NCI-H1417 treated with DMSO at 0.1 percent for 48 hours (cell line): ENCODE measurements around the gene SLMAP.

ENCODE experiments used
- DNase-seq: peaks from one replicate; lab custom pipeline; 2025; lab: John Stamatoyannopoulos, UW

Gene SLMAP

GRCh38 chr3:57749542-57749941, 6.6 kb upstream of the SLMAP start:
- DNase-seq: no peak

- DNase-seq: no peak
Observed at GRCh38 chr3:57752307-57752706, 3.8 kb upstream of the SLMAP start.

- DNase-seq: no peak
Observed at GRCh38 chr3:57753016-57753415, 3.1 kb upstream of the SLMAP start.

DNA sequence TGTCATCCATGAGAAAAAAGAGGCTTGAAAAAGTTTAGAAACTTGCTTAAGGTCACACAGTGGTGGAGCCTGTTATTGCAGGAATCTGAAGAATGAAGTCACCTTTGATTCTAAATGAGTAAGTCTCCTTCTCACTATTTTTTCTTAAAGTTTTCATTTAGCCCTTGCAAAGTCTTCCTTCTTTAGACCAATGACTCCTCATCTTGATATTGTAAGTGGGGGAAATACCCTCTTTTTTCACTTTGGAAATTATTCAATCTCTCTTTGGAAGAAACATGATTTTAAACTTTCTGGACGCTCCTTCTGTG, 787 bp upstream of the SLMAP start:
- no peak for DNase-seq

DNA sequence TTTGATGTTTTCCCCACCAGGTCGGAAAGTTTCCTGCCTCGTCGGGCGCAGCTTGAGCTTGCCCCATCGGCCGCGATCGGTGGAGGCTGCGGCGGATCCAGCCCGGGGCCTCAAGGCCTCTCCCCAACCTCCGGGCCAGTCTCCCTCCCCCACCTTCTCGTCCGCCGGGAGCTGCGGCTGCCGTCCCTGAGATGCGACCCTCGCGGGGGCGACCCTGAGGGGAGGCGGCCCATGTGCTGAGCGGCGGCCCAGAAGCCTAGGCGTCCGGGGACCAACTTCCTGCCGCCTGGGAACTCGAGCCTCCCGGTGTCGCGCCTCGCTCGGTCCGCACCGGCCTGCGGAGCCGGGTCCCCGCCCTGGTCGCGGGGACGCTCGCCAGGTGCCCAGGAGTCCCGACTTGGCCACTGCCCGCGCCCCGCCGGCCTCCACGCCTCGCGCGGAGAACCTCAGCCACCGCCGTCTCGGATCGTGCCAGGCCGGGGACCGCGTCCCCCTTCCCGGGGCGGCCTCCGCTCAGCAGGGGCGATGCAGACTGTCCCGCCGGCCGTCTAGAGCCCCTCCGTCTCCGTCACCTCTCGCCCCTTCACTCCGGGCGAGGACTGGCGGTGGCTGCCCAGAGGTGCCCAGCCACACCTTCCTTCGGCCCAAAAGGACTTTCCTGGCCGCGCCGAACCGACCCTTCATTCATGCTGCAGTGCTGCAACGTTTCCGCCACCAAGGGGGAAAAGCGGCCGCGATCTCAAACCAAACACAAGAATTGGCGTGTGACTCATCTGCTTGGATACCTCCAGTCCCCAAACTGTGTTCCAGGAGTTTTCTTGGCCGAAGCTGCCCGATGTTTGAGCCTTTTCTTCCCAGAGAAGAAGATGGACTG, 656 bp downstream of the SLMAP start:
- no peak for DNase-seq

DNA sequence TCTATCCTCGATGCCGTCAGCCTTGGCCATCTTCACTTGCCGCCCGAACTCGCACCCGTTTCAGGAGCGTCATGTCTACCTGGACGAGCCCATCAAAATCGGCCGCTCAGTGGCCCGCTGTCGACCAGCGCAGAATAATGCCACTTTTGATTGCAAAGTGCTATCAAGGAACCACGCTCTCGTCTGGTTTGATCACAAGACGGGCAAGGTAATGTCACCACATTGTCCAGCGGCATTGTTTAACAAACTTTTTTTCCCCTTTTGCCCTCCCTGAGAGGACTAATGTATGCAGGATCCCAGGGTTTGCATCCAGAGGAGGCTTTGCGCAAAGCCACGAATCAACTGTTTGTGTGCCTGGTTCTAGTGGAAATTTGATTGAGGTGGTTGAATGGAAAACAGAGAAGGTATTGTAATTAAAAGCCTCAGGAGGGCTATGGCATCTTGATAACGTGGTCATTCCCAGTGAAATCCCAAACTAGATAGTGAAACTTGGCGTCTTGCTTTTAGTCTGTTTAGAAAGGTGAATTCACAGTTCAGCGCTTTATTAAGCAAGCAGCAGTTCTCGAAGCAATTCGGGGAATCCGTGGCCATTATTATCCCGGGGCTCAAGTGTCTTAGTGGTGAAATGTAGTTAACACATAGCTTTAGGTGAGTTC, 1.7 kb downstream of the SLMAP start:
- no peak for DNase-seq

GRCh38 chr3:57758686-57759085, 2.6 kb downstream of the SLMAP start:
- DNase-seq: no peak

- no peak for DNase-seq
Observed at GRCh38 chr3:57764794-57765193, 8.7 kb downstream of the SLMAP start.

DNA sequence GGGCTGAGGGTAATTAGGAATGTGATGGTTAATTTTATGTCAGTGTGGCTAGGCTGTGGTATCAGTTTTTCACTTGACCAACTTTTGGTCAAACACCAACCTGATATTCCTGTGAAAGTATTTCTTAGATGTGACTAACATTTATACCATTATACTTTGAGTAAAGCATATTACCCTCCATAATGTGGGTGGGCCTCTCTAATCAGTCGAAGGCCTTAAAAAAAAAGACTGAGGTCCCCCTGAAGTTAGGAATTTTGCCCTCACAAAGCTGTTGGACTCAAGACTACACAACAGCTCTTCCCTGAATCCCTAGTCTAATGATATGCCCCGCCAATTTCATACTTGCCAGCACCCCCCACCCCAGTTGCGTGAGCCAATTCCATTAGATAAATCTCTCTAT, 12.5 kb downstream of the SLMAP start:
- no peak for DNase-seq

DNA sequence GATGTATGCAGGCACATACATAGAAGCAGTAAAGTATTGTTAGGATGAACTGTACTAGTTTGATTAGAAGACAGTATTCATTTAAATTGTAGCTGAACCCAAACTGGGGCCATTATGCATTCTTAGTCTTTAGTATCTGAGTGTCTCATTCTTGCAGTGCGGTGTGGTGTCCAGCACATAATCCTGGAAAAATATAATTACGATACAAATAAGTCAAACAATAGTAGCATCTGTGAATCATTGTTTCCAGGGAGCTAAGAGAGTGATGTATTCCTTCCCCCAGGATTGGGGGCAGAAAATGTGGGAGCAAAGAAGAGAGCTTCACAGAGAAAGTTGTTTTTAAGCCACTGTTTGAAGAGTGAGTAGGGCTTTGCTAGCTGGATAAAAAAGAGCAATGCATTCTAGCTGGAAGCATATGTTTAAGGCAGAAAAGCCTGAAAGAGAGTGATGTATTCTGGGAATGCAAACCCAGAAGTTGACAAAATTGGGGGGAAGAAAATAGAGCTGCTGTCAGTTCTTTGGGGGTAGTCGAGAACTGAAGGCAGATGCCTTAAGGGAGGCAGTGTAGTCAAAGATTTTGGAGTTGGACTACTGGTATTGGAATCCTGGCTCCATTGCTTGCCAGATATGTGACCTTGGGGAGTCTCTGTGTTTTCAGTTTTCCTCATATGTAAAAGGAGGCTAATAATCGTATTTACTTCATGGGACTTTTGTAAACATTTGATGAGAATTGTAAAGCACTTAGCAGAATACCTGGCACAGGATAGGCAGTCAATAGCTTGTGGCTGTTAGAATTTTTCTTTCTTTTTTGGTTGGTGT, 14.1 kb downstream of the SLMAP start:
- DNase-seq: no peak

- no peak for DNase-seq
Observed at GRCh38 chr3:57772251-57772650, 16.1 kb downstream of the SLMAP start.

DNA sequence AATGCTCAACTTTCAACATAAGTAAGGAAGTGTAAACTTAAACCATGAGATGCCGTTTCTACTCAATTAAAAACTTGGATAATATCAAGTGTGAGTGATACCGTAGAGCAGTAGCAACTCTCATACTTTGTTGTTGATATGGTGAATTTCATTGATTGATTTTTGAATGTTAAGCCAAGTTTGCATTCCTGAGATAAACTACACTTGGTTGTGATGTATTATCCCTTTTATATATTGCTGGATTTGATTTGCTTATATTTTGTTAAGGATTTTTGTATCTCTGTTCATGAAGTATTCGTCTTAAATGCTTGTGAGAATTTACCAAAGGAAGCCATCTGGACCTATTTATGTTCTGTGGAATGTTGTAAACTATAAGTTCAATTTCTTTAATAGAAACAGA, 21.7 kb downstream of the SLMAP start:
- DNase-seq: no peak

GRCh38 chr3:57778494-57778893, 22.4 kb downstream of the SLMAP start:
- DNase-seq: no peak

GRCh38 chr3:57779666-57780065, 23.6 kb downstream of the SLMAP start:
- no peak for DNase-seq

GRCh38 chr3:57783186-57784088, 27.3 kb downstream of the SLMAP start:
- DNase-seq: no peak

- DNase-seq: no peak
Observed at GRCh38 chr3:57784089-57784735, 28.1 kb downstream of the SLMAP start.

GRCh38 chr3:57785446-57785845, 29.3 kb downstream of the SLMAP start:
- DNase-seq: no peak

DNA sequence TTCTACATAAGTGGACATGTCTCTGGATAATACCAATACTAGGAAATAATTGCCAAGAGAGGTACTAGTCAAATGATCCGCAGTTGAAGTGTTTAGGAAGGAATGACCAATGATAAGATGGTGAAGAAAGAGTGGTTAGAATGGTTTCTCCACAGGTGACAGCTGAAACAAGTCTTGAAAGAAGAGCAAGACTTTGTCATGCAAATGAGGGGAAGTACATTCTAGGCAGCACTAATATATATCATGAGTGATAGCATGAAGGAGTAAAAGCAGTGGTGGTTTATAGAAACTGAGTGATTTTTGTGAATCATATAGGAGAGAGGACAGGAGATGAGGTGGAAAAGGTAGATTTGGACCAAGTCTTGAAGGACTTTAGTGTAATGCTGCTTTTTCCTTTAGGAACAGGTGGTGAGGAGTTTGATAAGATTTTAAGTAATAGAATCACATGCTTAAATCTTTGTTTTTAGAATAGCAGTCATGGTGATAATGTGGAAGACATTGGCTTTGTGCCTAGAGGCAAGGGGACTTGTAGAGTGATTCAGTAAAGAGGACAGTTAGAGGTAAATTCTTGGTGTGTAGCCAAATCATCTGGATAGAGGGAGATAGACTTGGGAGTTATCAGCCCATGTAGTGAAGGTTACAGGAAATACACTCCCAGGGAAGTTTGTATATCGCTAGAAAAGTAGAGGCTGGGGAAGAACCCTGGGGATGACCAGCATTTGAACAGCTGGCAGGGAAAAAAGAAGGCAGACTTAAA, 31.9 kb downstream of the SLMAP start:
- no peak for DNase-seq

GRCh38 chr3:57788624-57789018, 32.5 kb downstream of the SLMAP start:
- DNase-seq: no peak

DNA sequence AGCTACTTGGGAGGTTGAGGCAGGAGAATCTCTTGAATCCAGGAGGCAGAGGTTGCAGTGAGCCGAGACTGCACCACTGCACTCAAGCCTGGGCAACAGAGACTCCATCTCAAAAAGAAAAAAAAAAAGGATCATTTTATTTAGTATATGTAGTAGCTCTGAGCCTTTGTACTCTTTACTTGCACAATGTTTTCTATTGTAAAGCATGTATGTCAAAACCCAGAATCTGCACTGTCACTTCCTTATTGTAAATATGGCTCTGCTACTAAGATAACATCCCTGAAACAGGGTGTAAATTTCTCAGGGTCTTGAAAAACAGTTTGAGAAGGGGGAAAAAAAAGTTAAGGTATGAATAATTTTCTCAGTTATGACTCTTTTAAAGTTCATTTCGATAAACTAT, 35.1 kb downstream of the SLMAP start:
- no peak for DNase-seq

- no peak for DNase-seq
Observed at GRCh38 chr3:57792198-57792597, 36.1 kb downstream of the SLMAP start.
